Fibroblast of the aortic adventitia (primary cell): ENCODE data around the gene ANKH. TPM values are rescaled to one million over a fixed set of nuclear protein-coding genes. Genes with fewer than 3 reads are reported as not detected.

ENCODE experiments used
- DNase-seq: peaks from one replicate; pipeline ENCODE4 v3.0.0-alpha.2; 2010; ENCODE audit warnings: low read depth
- H3K4me3 ChIP-seq: 2 replicates; pipeline ENCODE4 v1.5.1; 2011; ENCODE audit warnings: low read depth, mild to moderate bottlenecking, control low read depth, low read length, moderate library complexity
- total RNA-seq: library from RNA; depleted of rRNA; stranded (reverse); fragments of >200 nt; gene quantifications from 2 replicates; pipeline ENCODE4 v1.2.3, GENCODE V29; 2012; ENCODE audit warnings: low replicate concordance
- TF ChIP-seq, protein P1 (sequence below): IDR thresholded peaks from 2 replicates; pipeline ENCODE4 v1.5.1; 2011; ENCODE audit warnings: mild to moderate bottlenecking, low read length, control low read depth, inconsistent platforms; ENCODE audit not compliant: insufficient read depth

ANKH gene
- total RNA-seq, 1 donor, result 82.2 TPM

- TF ChIP-seq, protein P1, sequence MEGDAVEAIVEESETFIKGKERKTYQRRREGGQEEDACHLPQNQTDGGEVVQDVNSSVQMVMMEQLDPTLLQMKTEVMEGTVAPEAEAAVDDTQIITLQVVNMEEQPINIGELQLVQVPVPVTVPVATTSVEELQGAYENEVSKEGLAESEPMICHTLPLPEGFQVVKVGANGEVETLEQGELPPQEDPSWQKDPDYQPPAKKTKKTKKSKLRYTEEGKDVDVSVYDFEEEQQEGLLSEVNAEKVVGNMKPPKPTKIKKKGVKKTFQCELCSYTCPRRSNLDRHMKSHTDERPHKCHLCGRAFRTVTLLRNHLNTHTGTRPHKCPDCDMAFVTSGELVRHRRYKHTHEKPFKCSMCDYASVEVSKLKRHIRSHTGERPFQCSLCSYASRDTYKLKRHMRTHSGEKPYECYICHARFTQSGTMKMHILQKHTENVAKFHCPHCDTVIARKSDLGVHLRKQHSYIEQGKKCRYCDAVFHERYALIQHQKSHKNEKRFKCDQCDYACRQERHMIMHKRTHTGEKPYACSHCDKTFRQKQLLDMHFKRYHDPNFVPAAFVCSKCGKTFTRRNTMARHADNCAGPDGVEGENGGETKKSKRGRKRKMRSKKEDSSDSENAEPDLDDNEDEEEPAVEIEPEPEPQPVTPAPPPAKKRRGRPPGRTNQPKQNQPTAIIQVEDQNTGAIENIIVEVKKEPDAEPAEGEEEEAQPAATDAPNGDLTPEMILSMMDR, result peak; percentile 79
- DNase-seq, result peak; percentile 74
- H3K4me3 ChIP-seq, result no peak overlapping the region
These were observed 185.8 kb downstream of the ANKH start for GRCh38 chr5:14685757-14686156.

GRCh38 chr5:14684757-14685156 is 186.8 kb downstream of the ANKH start:
- no peak overlapping the region for H3K4me3 ChIP-seq
- TF ChIP-seq, protein P1, result no peak
- DNase-seq, result no peak

GRCh38 chr5:14683906-14684455 is 187.6 kb downstream of the ANKH start:
- H3K4me3 ChIP-seq, result no peak overlapping the region
- TF ChIP-seq, protein P1, result no peak
- no peak for DNase-seq

GRCh38 chr5:14681236-14681752 is 190.3 kb downstream of the ANKH start:
- no peak overlapping the region for H3K4me3 ChIP-seq
- no peak for DNase-seq
- TF ChIP-seq, protein P1, result no peak

DNA sequence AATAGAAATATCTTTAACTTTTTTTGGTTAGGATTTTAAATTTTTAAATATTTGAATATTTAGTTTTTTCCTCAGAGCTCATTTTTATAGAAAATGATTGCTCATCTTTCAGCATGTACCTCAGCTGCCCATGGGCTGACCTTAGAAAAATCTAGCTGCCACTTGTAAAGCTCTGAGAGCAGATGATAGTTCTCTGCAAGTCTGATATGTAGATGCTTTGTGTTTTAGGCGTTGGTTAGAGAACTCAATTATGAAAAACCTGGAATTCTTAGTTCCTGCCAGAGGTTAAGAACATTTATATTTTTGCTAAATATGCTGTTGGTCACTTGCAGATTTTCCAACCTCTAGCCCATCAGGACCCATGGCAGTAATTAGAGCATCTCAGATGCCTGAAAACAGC is 192.0 kb downstream of the ANKH start:
- DNase-seq, result no peak
- TF ChIP-seq, protein P1, result no peak
- H3K4me3 ChIP-seq, result no peak overlapping the region

- no peak overlapping the region for H3K4me3 ChIP-seq
- DNase-seq, result no peak
- TF ChIP-seq, protein P1, result no peak
These were observed 192.7 kb downstream of the ANKH start for GRCh38 chr5:14678773-14679334.
